ENCODE data around the gene IFITM10.

The IFITM10 gene

GRCh38 chr11:1762537-1763302 lies 12.3 kb upstream of the IFITM10 start:
- DNase-seq: no peak

- no peak for DNase-seq
These were observed 11.6 kb upstream of the IFITM10 start for GRCh38 chr11:1761857-1762536.

DNA sequence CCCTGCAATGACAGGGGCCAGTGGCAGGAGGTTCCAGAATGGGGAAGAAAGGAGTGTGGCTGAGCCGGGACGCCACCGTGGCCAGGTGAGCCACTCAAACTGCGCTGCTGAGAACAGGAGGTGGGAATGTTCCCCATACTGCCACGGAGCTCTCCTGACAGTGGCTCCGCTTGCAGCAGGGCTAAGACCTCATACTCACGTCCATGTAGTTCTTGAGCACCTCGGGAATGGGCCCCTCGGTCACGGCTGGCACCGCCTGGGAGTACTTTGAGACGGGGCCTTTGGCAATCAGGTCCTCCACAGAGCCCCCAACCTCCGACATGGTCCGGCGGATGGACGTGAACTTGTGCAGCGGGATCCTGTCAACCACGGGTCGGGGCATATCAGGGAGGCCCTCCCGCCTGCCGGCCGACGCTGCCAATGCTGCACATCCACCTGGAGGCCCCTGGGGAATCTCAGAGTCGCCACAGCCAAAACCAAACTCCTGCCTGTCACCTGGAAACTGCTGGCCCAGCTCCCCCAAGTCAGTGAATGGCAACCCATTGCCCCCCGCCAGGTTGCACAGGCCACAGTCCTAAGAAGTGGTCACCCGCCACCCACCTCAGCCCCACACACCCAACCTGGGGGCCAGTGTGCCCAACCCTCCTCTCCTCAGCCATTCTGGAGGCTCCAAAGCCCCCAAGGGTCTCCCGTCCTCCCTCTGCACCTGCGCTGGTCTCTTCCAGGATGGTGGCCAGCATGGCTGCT lies 10.9 kb upstream of the IFITM10 start:
- no peak for DNase-seq

DNA sequence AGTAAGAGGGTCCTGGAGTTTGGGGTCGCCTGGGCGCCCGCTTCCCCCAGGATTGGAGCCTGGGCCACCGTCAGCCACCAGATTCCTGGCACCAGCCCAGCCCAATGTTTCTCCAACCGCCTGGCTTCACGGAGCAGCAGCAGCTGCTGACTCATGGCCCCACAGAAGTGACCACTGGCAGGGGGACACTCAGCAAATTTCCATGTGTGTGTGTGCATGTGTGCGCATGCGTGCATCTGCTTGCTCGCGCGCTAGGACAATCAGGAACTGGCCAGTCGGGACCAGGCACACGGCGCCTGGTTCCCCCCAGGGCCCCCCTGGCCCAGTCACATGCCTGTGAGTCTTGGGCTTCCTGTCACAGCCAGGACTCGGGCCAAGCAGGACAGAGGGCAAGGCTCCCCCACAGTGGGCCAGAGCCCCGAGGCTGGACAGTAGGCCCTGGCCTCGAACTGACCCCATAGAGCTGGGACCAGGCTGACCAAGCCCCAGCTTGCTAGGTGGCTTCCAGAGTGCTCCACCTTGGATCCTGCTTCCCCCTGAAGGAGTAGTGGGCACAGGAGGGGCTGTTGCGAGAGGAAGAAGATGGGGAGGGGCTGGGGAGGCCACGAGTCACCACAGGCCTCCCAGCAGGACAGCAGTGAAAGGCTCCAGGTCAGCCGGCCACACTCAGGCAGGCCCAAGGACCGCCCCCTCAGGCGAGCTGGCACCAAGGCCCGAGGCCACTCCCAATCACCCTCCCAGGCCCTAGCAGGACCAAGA lies 10.1 kb upstream of the IFITM10 start:
- no peak for DNase-seq

- DNase-seq: no peak
These were observed 9.4 kb upstream of the IFITM10 start for GRCh38 chr11:1759851-1760220.

- DNase-seq: no peak
These were observed 8.9 kb upstream of the IFITM10 start for GRCh38 chr11:1759151-1759850.

DNA sequence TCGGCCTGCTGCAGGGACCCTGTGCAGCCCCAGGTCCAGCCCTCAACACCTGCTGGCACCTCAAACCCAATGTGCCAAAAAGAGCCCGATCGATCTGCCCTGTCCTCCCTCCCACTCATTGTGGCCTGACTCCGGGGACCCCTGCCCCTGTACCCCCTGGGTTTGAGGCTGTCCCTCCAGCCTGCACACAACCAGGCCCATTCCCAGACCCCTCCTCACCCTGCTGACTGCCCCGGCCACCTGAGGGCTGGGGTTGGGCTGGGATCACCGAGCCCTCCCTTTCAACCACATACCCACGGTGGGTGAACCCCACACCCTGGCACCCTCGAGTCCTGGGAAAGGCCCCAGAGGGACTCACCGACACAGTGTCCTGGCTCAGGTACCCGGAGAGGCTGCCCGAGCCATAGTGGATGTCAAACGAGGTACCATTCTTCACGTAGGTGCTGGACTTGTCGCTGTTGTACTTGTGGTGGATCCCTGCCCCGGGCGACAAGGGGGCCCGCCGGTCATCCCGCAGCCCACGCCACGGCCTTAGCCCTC lies 8.3 kb upstream of the IFITM10 start:
- DNase-seq: no peak

- peak; percentile 56 for DNase-seq
These were observed 7.6 kb upstream of the IFITM10 start for GRCh38 chr11:1757861-1758610.

DNA sequence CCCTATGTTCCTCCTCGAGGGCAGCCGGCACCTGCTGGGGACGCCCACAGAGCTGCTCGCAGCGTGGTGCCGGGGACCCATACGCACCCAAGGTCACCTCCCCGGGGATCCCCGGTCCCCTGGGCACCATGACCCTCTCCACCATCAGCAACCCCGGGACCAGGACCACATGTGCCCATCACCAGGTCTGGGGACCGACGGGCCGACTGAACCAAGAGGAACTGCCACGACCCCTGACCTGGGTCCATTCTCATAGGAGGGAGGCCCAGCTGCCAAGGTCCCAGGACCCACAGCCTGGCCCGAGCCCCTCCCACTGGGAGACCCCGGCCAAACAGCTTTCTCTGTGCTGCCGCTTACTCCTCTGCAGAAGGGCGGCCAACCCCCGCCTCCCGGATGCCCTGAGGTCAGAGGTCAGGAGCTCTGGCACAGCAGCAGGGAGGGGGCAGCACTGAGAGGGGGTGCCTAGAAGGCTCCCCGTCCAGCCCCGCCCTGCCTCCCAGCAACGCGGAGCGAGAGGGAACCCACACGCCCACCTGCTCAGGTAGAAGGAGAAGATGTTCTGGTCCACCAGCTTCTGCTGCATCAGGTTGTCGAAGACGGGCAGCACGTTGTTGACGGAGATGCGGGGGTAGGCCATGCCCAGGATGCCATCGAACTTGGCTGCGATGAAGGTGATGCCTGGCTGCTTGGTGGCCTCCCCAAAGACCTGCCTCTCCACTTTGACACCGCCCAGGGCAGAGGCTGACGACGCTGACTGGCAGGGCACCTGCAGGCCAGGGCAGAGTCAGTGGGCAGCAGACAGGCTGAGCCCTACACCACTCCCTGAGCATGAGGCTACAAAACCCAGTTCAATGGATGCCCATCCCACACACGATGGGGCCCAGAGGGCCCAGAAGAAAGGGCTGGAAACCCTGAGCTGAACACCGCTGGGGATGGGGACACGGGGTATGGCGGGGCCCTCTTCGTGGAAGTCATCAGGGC lies 6.7 kb upstream of the IFITM10 start:
- DNase-seq: no peak

- no peak for DNase-seq
These were observed 5.5 kb upstream of the IFITM10 start for GRCh38 chr11:1755692-1756561.

- no peak for DNase-seq
These were observed 4.9 kb upstream of the IFITM10 start for GRCh38 chr11:1755344-1755691.

GRCh38 chr11:1754376-1755150 lies 4.2 kb upstream of the IFITM10 start:
- no peak for DNase-seq

DNA sequence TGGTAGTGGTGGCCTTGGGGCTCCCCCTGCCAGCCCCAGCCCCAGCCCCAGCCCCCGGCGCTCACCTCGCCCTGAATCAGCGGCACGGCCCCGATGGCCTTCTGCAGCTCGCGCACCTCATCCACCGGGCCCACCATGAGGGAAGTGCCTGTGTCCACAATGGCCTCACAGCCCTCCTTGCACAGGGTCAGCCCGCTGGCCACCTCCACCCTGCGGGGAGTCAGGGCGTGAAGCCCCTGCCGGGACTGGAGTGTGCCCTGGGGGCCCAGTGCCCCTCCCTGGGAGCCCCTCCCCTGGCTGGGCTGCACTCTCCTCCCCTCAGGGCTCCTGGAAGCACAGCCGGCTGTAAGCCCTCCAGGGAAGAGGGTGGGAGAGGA lies 3.5 kb upstream of the IFITM10 start:
- no peak for DNase-seq

DNA sequence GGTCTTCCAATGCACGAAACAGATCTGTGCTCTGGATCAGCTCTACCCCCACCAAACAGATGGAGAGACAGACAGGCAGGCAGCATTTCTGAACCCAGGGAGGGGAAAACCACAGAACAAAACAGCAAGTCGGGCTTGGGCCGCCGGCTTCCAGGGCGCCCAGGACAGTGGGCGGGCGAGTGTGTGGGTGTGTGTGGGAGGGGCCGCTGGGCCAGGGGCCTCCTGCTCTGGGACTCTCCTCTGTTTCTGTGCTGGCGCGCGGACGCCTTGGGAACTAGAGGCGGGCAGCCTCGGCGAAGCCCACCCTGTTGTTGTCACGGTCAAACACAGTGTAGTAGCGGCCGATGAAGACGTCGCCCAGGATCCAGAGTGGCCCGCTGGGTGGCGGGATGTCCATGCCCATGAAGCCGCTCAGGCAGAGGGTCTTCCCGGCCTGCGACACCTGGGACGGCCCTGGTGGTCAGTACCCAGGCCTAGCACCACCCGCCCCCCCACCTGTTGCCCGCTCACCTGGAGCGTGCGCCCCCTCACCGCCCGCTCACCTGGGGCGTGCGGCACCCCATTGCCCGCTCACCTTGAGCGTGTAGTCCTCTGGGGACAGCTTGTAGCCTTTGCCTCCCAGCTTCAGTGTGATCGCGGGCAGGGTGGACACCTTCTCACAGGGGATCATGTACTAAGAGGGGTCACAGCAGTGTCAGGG lies 3.0 kb upstream of the IFITM10 start:
- no peak for DNase-seq

GRCh38 chr11:1752907-1753228 lies 2.5 kb upstream of the IFITM10 start:
- DNase-seq: no peak

GRCh38 chr11:1751999-1752906 lies 1.9 kb upstream of the IFITM10 start:
- DNase-seq: no peak

DNA sequence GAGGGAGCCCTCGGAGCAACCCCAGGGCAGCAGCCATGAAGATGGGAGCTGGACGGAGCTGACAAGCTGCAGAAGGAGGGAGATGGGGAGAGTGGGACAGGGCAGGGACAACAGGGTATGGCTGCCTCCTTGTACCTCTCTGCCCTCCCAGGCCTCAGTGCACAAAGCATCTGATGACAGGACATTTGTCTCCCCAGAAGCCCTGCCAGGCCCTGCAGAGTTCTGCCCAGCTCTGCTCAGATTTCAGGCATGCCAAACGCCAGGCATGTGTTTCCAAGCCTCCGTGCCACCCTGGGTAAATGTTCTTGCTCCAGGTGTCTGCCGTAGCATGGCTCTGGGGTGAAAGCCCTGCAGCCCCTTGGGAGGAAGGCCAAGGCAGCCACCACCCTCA lies 1.1 kb upstream of the IFITM10 start:
- no peak for DNase-seq

Data from CD4-positive, alpha-beta T cell treated with Interleukin-12 subunit alpha and Interleukin-12 subunit beta, for 1 hour (primary cell).